WTC11 (cell line): Measurements from ENCODE around the gene TRNP1. TPM values are rescaled to one million over a fixed set of nuclear protein-coding genes. Genes with fewer than 3 reads are reported as not detected.
A peak's percentile ranks its signal among the peaks of the same experiment; 100 is the strongest.

Source experiments
- EMX1 ChIP-seq: fragments of 250-450 bp; sonication (Bioruptor Pico); IDR thresholded peaks from 2 replicates; pipeline ENCODE4 v1.8.0; 2021; ENCODE audit warnings: mild to moderate bottlenecking
- ETV6 ChIP-seq: sonication (generic); formaldehyde crosslinking; IDR thresholded peaks from 2 replicates; pipeline ENCODE4 v1.8.1; 2022; ENCODE audit warnings: mild to moderate bottlenecking, missing genetic modification reagents
- MXD4 ChIP-seq: fragments of 250-450 bp; sonication (Bioruptor Pico); IDR thresholded peaks from 2 replicates; pipeline ENCODE4 v1.8.0; 2021; ENCODE audit warnings: mild to moderate bottlenecking, moderate library complexity, borderline replicate concordance
- NFE2L1 ChIP-seq: sonication (generic); formaldehyde crosslinking; IDR thresholded peaks from 2 replicates; pipeline ENCODE4 v1.8.1; 2023; ENCODE audit warnings: missing genetic modification reagents
- NR1H2 ChIP-seq: sonication (generic); formaldehyde crosslinking; IDR thresholded peaks from 2 replicates; pipeline ENCODE4 v1.9.0; 2021; ENCODE audit warnings: mild to moderate bottlenecking, moderate library complexity, missing genetic modification reagents
- PRDM15 ChIP-seq: sonication (generic); formaldehyde crosslinking; IDR thresholded peaks from 2 replicates; pipeline ENCODE4 v1.8.0; 2022; ENCODE audit warnings: missing genetic modification reagents
- RELA ChIP-seq: sonication (generic); formaldehyde crosslinking; IDR thresholded peaks from 2 replicates; pipeline ENCODE4 v1.8.1; 2022; ENCODE audit warnings: missing genetic modification reagents, mild to moderate bottlenecking, borderline replicate concordance
- SMAD3 ChIP-seq: sonication (generic); formaldehyde crosslinking; IDR thresholded peaks from 2 replicates; pipeline ENCODE4 v1.8.0; 2022; ENCODE audit warnings: missing genetic modification reagents, mild to moderate bottlenecking, borderline replicate concordance
- STAT6 ChIP-seq: sonication (generic); formaldehyde crosslinking; conservative IDR thresholded peaks from 2 replicates; pipeline ENCODE4 v1.8.1; 2023; ENCODE audit warnings: mild to moderate bottlenecking, low read depth, missing genetic modification reagents, moderate library complexity
- ZMAT4 ChIP-seq: fragments of 250-450 bp; sonication (Bioruptor Pico); IDR thresholded peaks from 2 replicates; pipeline ENCODE4 v1.9.0; 2021; ENCODE audit warnings: mild to moderate bottlenecking
- ZNF232 ChIP-seq: sonication (generic); formaldehyde crosslinking; IDR thresholded peaks from 2 replicates; pipeline ENCODE4 v1.8.0; 2022; ENCODE audit warnings: mild to moderate bottlenecking, missing genetic modification reagents
- ZNF423 ChIP-seq: fragments of 250-450 bp; sonication (Bioruptor Pico); IDR thresholded peaks from 2 replicates; pipeline ENCODE4 v2.1.2; 2022; ENCODE audit warnings: mild to moderate bottlenecking, moderate library complexity
- ZNF671 ChIP-seq: fragments of 250-450 bp; sonication (Bioruptor Pico); IDR thresholded peaks from 2 replicates; pipeline ENCODE4 v1.8.0; 2021; ENCODE audit warnings: mild to moderate bottlenecking
- total RNA-seq: library from RNA; stranded (reverse); gene quantifications from 3 replicates; pipeline ENCODE4 v1.2.3, GENCODE V29; 2021
- TF ChIP-seq, protein P1 (sequence below): sonication (generic); formaldehyde crosslinking; IDR thresholded peaks from 2 replicates; pipeline ENCODE4 v1.8.1; 2023; ENCODE audit warnings: mild to moderate bottlenecking, missing genetic modification reagents, moderate library complexity
- TF ChIP-seq, protein P2 (sequence below): sonication (generic); formaldehyde crosslinking; IDR thresholded peaks from 2 replicates; pipeline ENCODE4 v1.8.0; 2023; ENCODE audit warnings: missing genetic modification reagents
- TF ChIP-seq, protein P3 (sequence below): sonication (generic); formaldehyde crosslinking; IDR thresholded peaks from 2 replicates; pipeline ENCODE4 v1.8.1; 2022; ENCODE audit warnings: mild to moderate bottlenecking, missing genetic modification reagents, moderate library complexity, borderline replicate concordance
- TF ChIP-seq, protein P4 (sequence below): fragments of 250-450 bp; sonication (Bioruptor Pico); IDR thresholded peaks from 2 replicates; pipeline ENCODE4 v1.9.0; 2021; ENCODE audit warnings: moderate library complexity, mild to moderate bottlenecking, inconsistent platforms, borderline replicate concordance

Gene TRNP1
- total RNA-seq, 1 experiment from 2014 or later, result 37.6 TPM

GRCh38 chr1:26959722-26960624, 33.5 kb upstream of the TRNP1 start, which contains the start of gene KDF1 (continued):
- TF ChIP-seq, protein P1, sequence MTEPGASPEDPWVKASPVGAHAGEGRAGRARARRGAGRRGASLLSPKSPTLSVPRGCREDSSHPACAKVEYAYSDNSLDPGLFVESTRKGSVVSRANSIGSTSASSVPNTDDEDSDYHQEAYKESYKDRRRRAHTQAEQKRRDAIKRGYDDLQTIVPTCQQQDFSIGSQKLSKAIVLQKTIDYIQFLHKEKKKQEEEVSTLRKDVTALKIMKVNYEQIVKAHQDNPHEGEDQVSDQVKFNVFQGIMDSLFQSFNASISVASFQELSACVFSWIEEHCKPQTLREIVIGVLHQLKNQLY (CRISPR knock-in tag), result no peak
- TF ChIP-seq NFE2L1 (CRISPR knock-in tag), result no peak
- TF ChIP-seq, protein P2, sequence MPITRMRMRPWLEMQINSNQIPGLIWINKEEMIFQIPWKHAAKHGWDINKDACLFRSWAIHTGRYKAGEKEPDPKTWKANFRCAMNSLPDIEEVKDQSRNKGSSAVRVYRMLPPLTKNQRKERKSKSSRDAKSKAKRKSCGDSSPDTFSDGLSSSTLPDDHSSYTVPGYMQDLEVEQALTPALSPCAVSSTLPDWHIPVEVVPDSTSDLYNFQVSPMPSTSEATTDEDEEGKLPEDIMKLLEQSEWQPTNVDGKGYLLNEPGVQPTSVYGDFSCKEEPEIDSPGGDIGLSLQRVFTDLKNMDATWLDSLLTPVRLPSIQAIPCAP (CRISPR knock-in tag), result peak; percentile 27; the same call in 1 of the 2 replicates
- 0 out of 2 replicates have a peak, but pooled peaks have one; percentile 38 for TF ChIP-seq EMX1 (CRISPR knock-in tag)
- peak; percentile 90 for TF ChIP-seq ZNF423 (CRISPR knock-in tag)
- TF ChIP-seq, protein P3, sequence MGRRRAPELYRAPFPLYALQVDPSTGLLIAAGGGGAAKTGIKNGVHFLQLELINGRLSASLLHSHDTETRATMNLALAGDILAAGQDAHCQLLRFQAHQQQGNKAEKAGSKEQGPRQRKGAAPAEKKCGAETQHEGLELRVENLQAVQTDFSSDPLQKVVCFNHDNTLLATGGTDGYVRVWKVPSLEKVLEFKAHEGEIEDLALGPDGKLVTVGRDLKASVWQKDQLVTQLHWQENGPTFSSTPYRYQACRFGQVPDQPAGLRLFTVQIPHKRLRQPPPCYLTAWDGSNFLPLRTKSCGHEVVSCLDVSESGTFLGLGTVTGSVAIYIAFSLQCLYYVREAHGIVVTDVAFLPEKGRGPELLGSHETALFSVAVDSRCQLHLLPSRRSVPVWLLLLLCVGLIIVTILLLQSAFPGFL (CRISPR knock-in tag), result 0 out of 2 replicates have a peak, but pooled peaks have one; percentile 70
- TF ChIP-seq STAT6 (CRISPR knock-in tag), result no peak
- TF ChIP-seq RELA, result peak; percentile 68; the same call in 1 of the 2 replicates
- peak; percentile 54; the same call in 1 of the 2 replicates for TF ChIP-seq ETV6 (CRISPR knock-in tag)
- peak; percentile 83; the same call in 1 of the 2 replicates for TF ChIP-seq ZNF232
- TF ChIP-seq MXD4 (CRISPR knock-in tag), result no peak
- 0 out of 2 replicates have a peak, but pooled peaks have one; percentile 73 for TF ChIP-seq SMAD3 (CRISPR knock-in tag)
- TF ChIP-seq ZMAT4, result 0 out of 2 replicates have a peak, but pooled peaks have one; percentile 5
- TF ChIP-seq ZNF671 (CRISPR knock-in tag), result no peak
- TF ChIP-seq NR1H2, result no peak
- TF ChIP-seq, protein P4, sequence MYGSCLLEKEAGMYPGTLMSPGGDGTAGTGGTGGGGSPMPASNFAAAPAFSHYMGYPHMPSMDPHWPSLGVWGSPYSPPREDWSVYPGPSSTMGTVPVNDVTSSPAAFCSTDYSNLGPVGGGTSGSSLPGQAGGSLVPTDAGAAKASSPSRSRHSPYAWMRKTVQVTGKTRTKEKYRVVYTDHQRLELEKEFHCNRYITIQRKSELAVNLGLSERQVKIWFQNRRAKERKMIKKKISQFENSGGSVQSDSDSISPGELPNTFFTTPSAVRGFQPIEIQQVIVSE (CRISPR knock-in tag), result no peak
- no peak for TF ChIP-seq PRDM15 (CRISPR knock-in tag)
- TF ChIP-seq, all 79 proteins: peak for 25
